GM18520 (cell line): ENCODE results near the gene ZNF474.

Experiments used
- ATAC-seq: cut with Tn5 transposase; IDR thresholded peaks from one replicate; pipeline ENCODE4 v1.9.1; 2021; ENCODE audit not compliant: unreplicated experiment

ZNF474 gene

GRCh38 chr5:122153230-122153629, 23.9 kb downstream of the ZNF474 start:
- no peak for ATAC-seq

DNA sequence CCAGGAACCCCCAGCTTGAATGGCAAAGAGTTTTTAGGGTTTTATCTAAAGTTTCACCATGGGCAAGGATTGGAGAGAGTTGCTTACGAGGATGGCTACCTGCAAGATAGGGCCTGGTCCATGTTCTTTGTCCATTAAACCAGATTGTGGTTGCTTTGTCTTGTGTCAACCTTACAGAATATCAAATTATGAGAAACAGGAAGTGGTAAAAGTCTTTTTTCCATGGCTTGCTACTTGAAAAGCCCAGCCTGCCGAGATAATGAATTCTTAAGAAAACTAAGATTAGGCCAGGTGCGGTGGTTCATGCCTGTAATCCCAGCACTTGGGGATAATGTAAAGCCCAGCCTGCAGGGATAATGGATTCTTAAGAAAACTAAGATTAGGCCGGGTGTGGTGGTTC, 24.4 kb downstream of the ZNF474 start:
- ATAC-seq, result no peak

DNA sequence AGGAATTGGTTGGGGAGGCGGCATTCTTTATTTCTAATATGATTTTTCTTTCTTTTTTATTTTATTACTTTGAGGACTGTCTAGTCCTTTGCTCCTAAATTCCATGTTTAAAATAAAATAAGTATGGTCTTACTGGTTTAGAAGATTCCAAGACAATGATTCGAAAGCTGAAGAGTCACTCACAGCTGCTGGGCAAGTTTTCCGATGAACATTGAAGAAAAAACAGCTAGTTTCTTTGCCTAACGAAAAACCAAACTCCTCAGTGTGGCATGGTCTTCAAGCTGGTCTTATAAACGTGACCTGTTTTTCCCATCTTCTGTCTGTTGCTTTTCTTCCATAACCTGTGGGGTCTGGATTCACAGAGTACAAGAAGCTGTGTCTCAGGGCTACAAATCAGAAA, 25.1 kb downstream of the ZNF474 start:
- ATAC-seq, result no peak

GRCh38 chr5:122154910-122155309, 25.6 kb downstream of the ZNF474 start:
- no peak for ATAC-seq

GRCh38 chr5:122155546-122155945, 26.2 kb downstream of the ZNF474 start:
- ATAC-seq, result no peak

GRCh38 chr5:122156724-122157325, 27.5 kb downstream of the ZNF474 start:
- ATAC-seq, result no peak

DNA sequence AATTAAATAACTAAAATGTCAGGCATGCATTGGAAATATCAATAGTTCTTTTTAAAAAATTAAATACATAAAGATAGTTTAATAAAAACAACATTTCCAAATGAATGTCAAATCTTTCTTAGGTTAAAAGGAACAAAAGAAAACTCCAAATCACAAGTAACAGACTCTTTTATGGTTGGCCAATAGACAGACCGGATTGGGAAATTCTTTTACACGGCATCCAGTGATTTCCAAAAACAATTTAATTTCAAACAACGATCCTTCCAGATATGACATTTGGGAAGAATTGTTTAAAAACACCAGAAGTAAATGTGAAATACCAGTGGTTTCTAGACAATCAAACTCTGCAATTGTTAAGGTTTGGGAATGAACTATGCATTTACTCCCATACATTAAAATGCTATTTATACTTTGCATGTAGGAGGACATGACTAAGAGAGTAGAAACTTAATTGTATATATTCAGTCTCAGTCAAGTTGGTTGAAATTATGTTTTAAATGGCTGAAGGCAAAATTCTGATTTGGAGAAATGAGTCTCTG, 32.8 kb downstream of the ZNF474 start:
- ATAC-seq, result no peak

DNA sequence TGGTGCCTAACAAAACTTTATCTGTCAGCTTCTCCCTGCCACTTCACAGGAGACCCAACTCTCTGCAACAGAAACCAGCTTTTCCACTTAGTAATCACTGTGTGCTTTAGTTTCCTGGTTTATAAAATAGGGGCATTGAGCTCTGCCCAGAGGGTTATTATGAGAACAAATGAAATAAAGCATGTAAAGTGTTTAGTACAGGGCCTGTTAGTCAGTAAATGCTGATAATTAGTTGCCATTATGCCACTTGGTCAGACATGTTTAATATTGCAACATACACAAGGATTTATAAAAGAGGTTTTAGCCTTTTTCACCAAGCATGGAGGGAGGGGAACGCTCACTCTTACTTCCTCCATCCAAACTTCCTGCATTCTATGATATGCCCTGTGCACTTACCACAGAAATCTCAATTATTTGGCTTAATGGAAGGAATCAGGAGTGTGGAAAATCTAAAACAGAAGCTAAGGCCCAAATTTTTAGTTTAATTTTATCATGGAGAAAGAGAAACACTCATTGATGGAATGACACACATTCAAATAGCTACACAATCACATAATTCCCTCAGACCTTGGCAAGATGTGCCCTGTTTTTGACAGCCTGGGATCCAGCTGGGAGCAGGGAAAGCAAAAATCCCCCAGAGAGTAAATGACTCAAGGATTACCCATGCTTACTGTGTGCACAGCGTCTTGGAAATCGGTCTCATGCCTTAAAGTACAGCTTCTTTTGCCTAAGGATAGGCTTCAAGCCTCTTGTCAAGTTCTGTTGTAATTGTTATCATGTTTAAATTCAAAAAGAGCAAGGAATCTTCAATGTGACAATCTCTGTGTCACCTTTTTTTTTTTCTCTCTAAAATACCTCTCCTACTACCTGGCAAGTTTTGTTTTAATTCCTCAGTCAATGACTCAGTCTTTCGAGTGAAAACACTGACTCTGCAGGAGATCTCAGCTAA, 34.0 kb downstream of the ZNF474 start:
- no peak for ATAC-seq

- ATAC-seq, result no peak
Measured at GRCh38 chr5:122164070-122164435, 34.7 kb downstream of the ZNF474 start.

GRCh38 chr5:122164831-122165558, 35.6 kb downstream of the ZNF474 start:
- ATAC-seq, result no peak

GRCh38 chr5:122165559-122166078, 36.3 kb downstream of the ZNF474 start:
- ATAC-seq, result no peak

GRCh38 chr5:122169350-122170103, 40.2 kb downstream of the ZNF474 start:
- ATAC-seq, result no peak

GRCh38 chr5:122170620-122171019, 41.3 kb downstream of the ZNF474 start:
- no peak for ATAC-seq

- no peak for ATAC-seq
Measured at GRCh38 chr5:122172207-122172606, 42.9 kb downstream of the ZNF474 start.

DNA sequence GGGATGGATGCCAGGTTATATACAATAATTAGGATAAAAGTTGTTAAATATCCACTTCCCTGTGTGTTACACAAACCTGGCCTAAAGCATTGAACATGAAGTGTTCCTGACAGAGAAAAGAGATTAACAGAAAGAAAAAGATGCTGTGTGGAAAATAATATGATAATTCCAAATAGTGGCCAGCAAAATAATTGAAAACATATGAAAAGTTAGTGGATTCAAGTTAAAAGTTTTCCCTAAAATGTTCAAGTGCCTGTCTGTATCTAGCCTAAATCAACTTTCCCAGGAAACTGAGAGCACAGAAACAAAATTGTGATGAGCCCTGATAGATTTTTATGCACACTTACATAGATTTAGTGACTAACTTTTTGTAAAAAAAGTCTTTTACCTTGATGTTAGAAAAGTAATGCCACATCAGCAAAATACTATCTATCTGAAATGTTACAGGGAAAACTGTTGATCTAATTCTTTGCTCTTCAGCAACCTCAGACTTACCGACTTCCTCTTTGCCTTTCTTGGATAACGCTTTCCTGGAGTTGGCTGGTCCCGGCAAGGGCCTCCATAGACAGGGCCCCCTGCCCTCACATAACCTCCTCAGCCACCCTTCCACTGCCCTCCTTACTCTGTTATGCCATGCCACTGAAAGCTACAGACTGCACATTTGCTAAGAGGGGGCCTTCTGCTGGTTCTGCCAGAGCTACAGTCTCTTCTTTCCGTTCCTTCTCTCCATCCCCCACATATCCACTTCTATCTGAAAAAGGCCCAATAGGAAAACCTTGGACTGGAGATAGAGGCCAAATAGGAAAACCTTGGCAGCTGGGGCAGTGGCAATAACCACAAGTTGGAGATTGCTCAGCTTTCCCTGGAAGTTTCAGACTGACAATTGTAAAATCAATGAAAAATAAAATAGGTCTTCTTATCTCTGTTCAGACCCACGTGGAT, 44.4 kb downstream of the ZNF474 start:
- no peak for ATAC-seq

DNA sequence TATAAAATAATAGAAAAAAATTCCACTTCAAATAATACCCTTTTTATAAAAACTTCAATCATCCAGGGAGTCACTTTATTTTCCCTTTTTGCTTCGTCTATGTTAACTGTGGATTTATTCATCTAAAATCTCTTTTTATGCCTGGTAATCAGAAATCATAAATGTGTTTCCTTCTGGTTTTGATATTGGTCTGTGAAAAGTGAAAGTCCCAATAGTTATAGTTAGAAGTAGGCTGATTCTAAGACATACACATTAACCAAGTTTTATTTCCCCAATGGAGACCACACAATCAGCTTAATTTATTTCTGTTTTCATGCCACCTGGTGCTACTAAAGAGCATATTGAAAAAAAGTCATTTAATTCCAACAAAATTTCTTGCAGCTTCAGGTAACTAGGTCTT, 45.7 kb downstream of the ZNF474 start:
- no peak for ATAC-seq

DNA sequence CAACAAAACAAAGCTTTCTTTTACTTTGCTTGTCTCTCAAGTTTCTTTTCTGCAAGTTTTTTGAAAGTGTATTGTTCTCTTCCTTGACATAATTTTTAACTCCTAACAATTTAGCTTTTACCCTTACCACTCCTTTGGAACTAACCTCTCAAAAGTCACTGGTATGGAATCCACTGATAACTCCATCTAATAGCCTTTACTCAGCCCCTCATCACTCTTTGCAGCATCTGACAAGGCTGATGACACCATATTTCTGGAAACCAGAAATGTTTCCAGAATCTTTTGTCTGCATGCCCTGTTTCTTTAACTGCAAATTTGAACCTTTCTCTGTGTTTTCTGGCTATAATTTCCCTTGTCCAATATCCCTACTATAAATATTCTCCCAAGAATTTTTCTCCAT, 46.5 kb downstream of the ZNF474 start:
- no peak for ATAC-seq

DNA sequence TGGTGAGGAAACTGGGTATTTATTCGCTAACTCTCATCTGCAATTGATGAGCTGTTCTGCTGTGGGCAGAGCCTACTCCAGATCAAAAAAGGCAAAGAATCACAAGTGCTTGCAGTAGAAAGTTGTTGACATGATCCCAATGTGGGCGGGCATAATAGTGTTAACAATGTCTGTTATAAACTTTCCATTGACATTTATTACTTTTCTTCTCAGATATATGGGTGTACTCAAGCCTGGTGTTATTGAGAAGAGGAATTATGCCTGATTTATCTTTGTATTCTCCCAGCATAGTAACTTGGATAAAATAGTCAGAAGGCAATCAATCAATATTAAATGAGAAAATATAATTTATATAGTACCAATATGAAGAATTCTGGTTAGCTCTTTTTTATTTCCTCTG, 47.8 kb downstream of the ZNF474 start:
- ATAC-seq, result no peak

DNA sequence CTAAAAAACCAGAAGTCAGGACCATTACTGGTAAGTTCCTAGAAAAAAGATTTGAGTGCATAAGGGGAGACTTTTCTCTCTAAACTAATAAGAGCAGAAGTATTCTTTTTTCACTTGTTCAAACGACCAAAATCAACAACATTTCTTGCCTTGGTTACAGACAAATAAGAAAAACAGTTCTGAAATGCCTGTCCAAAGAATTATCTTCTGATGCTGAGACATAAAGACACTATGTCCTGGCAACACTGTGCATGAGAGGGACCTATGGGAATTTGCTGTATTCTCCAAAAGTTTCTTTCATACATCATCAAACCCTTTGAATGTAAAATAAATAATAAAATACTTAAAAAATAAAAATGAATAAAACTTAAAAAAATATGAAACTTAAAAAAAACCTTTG, 50.4 kb downstream of the ZNF474 start:
- ATAC-seq, result no peak
